Natural killer cell (primary cell): ENCODE data around the gene RXFP2. TPM values are rescaled to one million over a fixed set of nuclear protein-coding genes. Genes with fewer than 3 reads are reported as not detected.

Experiments
- ATAC-seq, 3 donors: fragments of 150-1000 bp in 2 of 3; fragments of 200-7000 bp in 1 of 3; cut with Tn5 transposase; 1 replicate in 1 of 3; 2 replicates in 2 of 3; pipeline ENCODE4 v1.10.0; 2021; ENCODE audit warnings: mild to moderate bottlenecking in 2 of 3, moderate library complexity in 2 of 3
- DNase-seq, 2 donors: peaks; one replicate each; pipeline versions ENCODE4 v3.0.0 to v3.0.0-alpha.2; 2013 to 2021; ENCODE audit warnings: mixed read lengths in 1 of 2
- H3K27ac ChIP-seq: one replicate; pipeline ENCODE4 v1.5.1; 2013; ENCODE audit warnings: mild to moderate bottlenecking, low read length
- H3K27me3 ChIP-seq: one replicate; pipeline ENCODE4 v1.6.1; 2013; ENCODE audit warnings: low read length; ENCODE audit not compliant: control insufficient read depth, insufficient read depth
- H3K36me3 ChIP-seq: one replicate; pipeline ENCODE4 v1.6.1; 2013; ENCODE audit warnings: low read length; ENCODE audit not compliant: control insufficient read depth, insufficient read depth
- H3K4me1 ChIP-seq: one replicate; pipeline ENCODE4 v1.6.1; 2013; ENCODE audit warnings: low read length; ENCODE audit not compliant: control insufficient read depth, insufficient read depth
- H3K4me3 ChIP-seq: one replicate; pipeline ENCODE4 v1.5.1; 2013; ENCODE audit warnings: low read length
- H3K9me3 ChIP-seq: one replicate; pipeline ENCODE4 v1.6.1; 2013; ENCODE audit warnings: low read length; ENCODE audit not compliant: control insufficient read depth, insufficient read depth
- H3K27ac Mint-ChIP-seq, 2 donors: one replicate each; pipeline ENCODE4 v1.8.0; 2022; ENCODE audit warnings: mild to moderate bottlenecking in 2 of 2, mixed read lengths in 2 of 2, moderate library complexity in 1 of 2
- H3K27me3 Mint-ChIP-seq, 2 donors: one replicate each; pipeline ENCODE4 v1.8.0; 2022; ENCODE audit warnings: low read depth in 2 of 2, mixed read lengths in 2 of 2
- H3K36me3 Mint-ChIP-seq: one replicate; pipeline ENCODE4 v1.8.0; 2022; ENCODE audit warnings: mixed read lengths
- H3K4me1 Mint-ChIP-seq, 2 donors: one replicate each; pipeline ENCODE4 v1.8.0; 2022; ENCODE audit warnings: mixed read lengths in 2 of 2
- H3K4me3 Mint-ChIP-seq: one replicate; pipeline ENCODE4 v1.8.0; 2022; ENCODE audit warnings: mild to moderate bottlenecking, moderate library complexity, mixed read lengths
- H3K9me3 Mint-ChIP-seq, 2 donors: one replicate each; pipeline ENCODE4 v1.8.0; 2022; ENCODE audit warnings: mixed read lengths in 2 of 2
- CTCF ChIP-seq: fragments of 200-600 bp; IDR thresholded peaks from one replicate; pipeline ENCODE4 v1.8.0; 2022; ENCODE audit warnings: antibody characterized with exemption
- WGBS: methylation state at CpG from one replicate; pipeline ENCODE4 v1.1.7; 2013; ENCODE audit warnings: missing lambda C conversion rate; ENCODE audit not compliant: insufficient coverage; 5-methylcytosine and 5-hydroxymethylcytosine counted together
- intact Hi-C: fragments of 100-400 bp; cut with micrococcal nuclease; formaldehyde crosslinking; loops from one replicate; pipeline ENCODE4 v1.14.2; 2022
- total RNA-seq, 4 donors: library from RNA; stranded (reverse); fragments of 120-200 nt in 1 of 4; gene quantifications; one replicate each; pipeline versions ENCODE4 v1.2.3 to v1.2.4, GENCODE V29; 2013 to 2022

The RXFP2 gene
- total RNA-seq, 3 donors from 2014 or later (not counting 1 experiment from before 2014, with no cell fraction given): not detected

GRCh38 chr13:31767175-31767900 is 28.0 kb downstream of the RXFP2 start:
- WGBS: 65% methylated on average over 2 of the region's 4 CpGs

GRCh38 chr13:31768351-31768750 is 29.0 kb downstream of the RXFP2 start:
- H3K4me3 ChIP-seq: no peak overlapping the region
- TF ChIP-seq CTCF: no peak
- intact Hi-C loops: no loop called here
- Mint-ChIP-seq H3K27me3 (peaks cover 0 to 3% of the 10 kb centered on the region in 2 donors), H3K4me1 (peaks cover 6 to 7% of the 10 kb centered on the region in 2 donors), H3K36me3 (no peaks in the 10 kb centered on the region), H3K9me3 (no peaks in the 10 kb centered on the region), H3K27ac (no peak overlapping the region), H3K4me3 (no peak overlapping the region)
- H3K4me1 ChIP-seq: no peaks in the 10 kb centered on the region
- 80% methylated on average over 1 of the region's 1 CpG for WGBS
- no peak for ATAC-seq
- no peak overlapping the region for H3K27ac ChIP-seq
- no peak for DNase-seq
- no peaks in the 10 kb centered on the region for H3K27me3 ChIP-seq
- H3K36me3 ChIP-seq: no peaks in the 10 kb centered on the region
- H3K9me3 ChIP-seq: no peaks in the 10 kb centered on the region

More at GRCh38 chr13:31767175-31767900, 28.0 kb downstream of the RXFP2 start:
- no peak overlapping the region for H3K4me3 Mint-ChIP-seq
- ATAC-seq: no peak
- H3K27ac Mint-ChIP-seq: no peak overlapping the region
- Histone ChIP-seq H3K36me3 (no peaks in the 10 kb centered on the region), H3K4me3 (no peak overlapping the region), H3K27me3 (no peaks in the 10 kb centered on the region), H3K4me1 (no peaks in the 10 kb centered on the region), H3K27ac (no peak overlapping the region), H3K9me3 (no peaks in the 10 kb centered on the region)
- no peaks in the 10 kb centered on the region for H3K4me1 Mint-ChIP-seq
- no peak for DNase-seq
- peaks cover 0 to 6% of the 10 kb centered on the region in 2 donors for H3K27me3 Mint-ChIP-seq
- no peaks in the 10 kb centered on the region for H3K9me3 Mint-ChIP-seq
- TF ChIP-seq CTCF: no peak
- H3K36me3 Mint-ChIP-seq: no peaks in the 10 kb centered on the region
- intact Hi-C loops: no loop called here

DNA sequence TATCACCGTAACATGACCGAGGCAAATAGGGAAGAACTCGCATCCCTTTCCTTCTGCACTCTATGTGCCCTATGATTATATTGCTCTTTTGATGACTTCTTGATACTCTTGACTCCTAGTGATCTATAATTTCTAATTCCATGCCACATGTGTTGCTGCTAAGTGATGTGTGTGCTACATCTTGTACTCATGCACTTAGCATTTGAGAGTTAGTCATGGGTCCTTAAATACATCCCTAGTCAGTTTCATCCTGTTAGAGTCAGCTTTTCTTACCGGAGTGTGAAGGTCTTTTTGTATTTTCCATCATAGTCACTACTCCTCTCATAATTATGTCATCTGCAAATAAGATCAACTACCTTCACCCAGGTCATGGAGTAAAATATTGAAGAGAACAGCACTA is 30.2 kb downstream of the RXFP2 start:
- Mint-ChIP-seq H3K27ac (no peak overlapping the region), H3K4me1 (peaks cover 11 to 13% of the 10 kb centered on the region in 2 donors), H3K4me3 (no peak overlapping the region), H3K36me3 (no peaks in the 10 kb centered on the region), H3K27me3 (no peaks in the 10 kb centered on the region), H3K9me3 (no peaks in the 10 kb centered on the region)
- Histone ChIP-seq H3K4me1 (no peaks in the 10 kb centered on the region), H3K36me3 (no peaks in the 10 kb centered on the region), H3K4me3 (no peak overlapping the region), H3K27me3 (no peaks in the 10 kb centered on the region), H3K27ac (no peak overlapping the region), H3K9me3 (no peaks in the 10 kb centered on the region)
- no peak for DNase-seq
- ATAC-seq: no peak
- no peak for TF ChIP-seq CTCF
- intact Hi-C loops: no loop called here
- 97% methylated on average over 3 of the region's 4 CpGs for WGBS

DNA sequence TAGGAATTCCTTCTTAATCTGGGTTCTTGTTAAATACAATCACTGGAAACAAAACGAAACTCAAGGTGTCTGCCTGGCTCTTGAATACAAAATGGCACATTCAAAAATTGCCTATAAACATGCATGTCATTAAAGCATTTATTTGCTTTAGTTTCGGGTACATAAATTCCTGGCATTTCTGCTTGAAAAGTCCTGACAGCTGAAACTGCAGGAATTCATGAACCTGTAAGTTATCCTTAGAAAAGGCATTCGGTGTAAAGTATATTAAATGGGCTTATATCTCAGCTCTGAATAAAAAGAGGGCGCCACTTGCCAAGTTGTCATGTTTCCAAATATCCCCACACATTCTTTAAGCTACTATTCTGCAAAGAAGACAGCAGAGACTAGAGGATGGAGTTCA is 32.9 kb downstream of the RXFP2 start:
- Mint-ChIP-seq H3K36me3 (no peaks in the 10 kb centered on the region), H3K4me3 (no peak overlapping the region), H3K27ac (no peak overlapping the region), H3K27me3 (no peaks in the 10 kb centered on the region), H3K4me1 (peaks cover 11 to 13% of the 10 kb centered on the region in 2 donors), H3K9me3 (no peaks in the 10 kb centered on the region)
- no peak for TF ChIP-seq CTCF
- Histone ChIP-seq H3K36me3 (no peaks in the 10 kb centered on the region), H3K27me3 (no peaks in the 10 kb centered on the region), H3K4me1 (no peaks in the 10 kb centered on the region), H3K27ac (no peak overlapping the region), H3K9me3 (no peaks in the 10 kb centered on the region), H3K4me3 (no peak overlapping the region)
- 95% methylated on average over 4 of the region's 4 CpGs for WGBS
- intact Hi-C loops: no loop called here
- ATAC-seq (no peak), DNase-seq (no peak)
